Motor neuron (in vitro differentiated cells): ENCODE results near the gene CCR6. TPM values are rescaled to one million over a fixed set of nuclear protein-coding genes. Genes with fewer than 3 reads are reported as not detected.
"Not testable (repeated sequence)": the region's sequence is repeated elsewhere in the genome, so short reads cannot be mapped to it uniquely, and the experiment has no call there.

Experiments
- ATAC-seq, 8 experiments: fragments of 200-7000 bp; cut with Tn5 transposase; replicated peaks in 6 of 8; 2 replicates each; pipeline ENCODE4 v1.8.0; 2021; ENCODE audit warnings: mild to moderate bottlenecking in 8 of 8, moderate library complexity in 8 of 8
- H3K27ac ChIP-seq, 2 donors: fragments of 250-450 bp; sonication (Bioruptor Pico); 2 replicates each; pipeline ENCODE4 v1.9.0; 2021; ENCODE audit warnings: antibody characterized with exemption in 2 of 2, mild to moderate bottlenecking in 2 of 2, moderate library complexity in 1 of 2
- H3K4me1 ChIP-seq, 2 donors: fragments of 250-450 bp; sonication (Bioruptor Pico); replicated peaks in 1 of 2; 2 replicates each; pipeline ENCODE4 v1.6.1; 2021; ENCODE audit warnings: antibody characterized with exemption in 2 of 2, mild to moderate bottlenecking in 2 of 2, moderate library complexity in 1 of 2
- H3K4me3 ChIP-seq, 5 donors: fragments of 250-450 bp; sonication (Bioruptor Pico); 2 replicates each; pipeline ENCODE4 v1.9.0; 2021; ENCODE audit warnings: antibody characterized with exemption in 5 of 5, mild to moderate bottlenecking in 5 of 5, moderate library complexity in 4 of 5
- WGBS, 10 experiments: fragments of 450-650 bp; shearing (Covaris generic); methylation state at CpG; one replicate each; pipeline ENCODE4 v1.0.0; 2022; 5-methylcytosine and 5-hydroxymethylcytosine counted together
- in situ Hi-C, 9 experiments: fragments of 400-800 bp; cut with MboI; loops; one replicate each; pipeline ENCODE4 v1.15.0; 2021; ENCODE audit warnings: low sequenced_read_pairs in 9 of 9, low pct_unique_long_range_greater_than_20kb in 2 of 9; ENCODE audit not compliant: unreplicated experiment in 9 of 9
- total RNA-seq, 8 experiments: library from RNA; unstranded; fragments of 300-600 nt; gene quantifications; 2 replicates each; pipeline versions ENCODE4 v1.2.3 to v1.2.4, GENCODE V29; 2022

CCR6 gene
- total RNA-seq, 8 experiments from 2014 or later = 0.08 to 0.28 (median 0.21) TPM; not detected in 5

GRCh38 chr6:167153521-167153959 lies 30.6 kb downstream of the CCR6 start:
- 12 to 88% (median 48%) methylated on average over 3 to 13 of the region's 13 CpGs; no CpG with 5 or more reads in 2 of the 10 experiments for WGBS, 10 experiments
- in situ Hi-C loops = no loop called here
- Histone ChIP-seq H3K4me1 (no peaks in the 10 kb centered on the region), H3K4me3 (no peak overlapping the region), H3K27ac (no peak overlapping the region)
- ATAC-seq = peak in 3 of 8 experiments; percentile 20 to 42 (median 30)

GRCh38 chr6:167154291-167154690 lies 31.4 kb downstream of the CCR6 start:
- no peak for ATAC-seq
- no peaks in the 10 kb centered on the region for H3K4me1 ChIP-seq
- 35 to 100% (median 68%) methylated on average over 1 to 5 of the region's 9 CpGs; no CpG with 5 or more reads in 3 of the 10 experiments for WGBS, 10 experiments
- no peak overlapping the region for H3K4me3 ChIP-seq
- in situ Hi-C loops = no loop called here
- H3K27ac ChIP-seq = no peak overlapping the region

GRCh38 chr6:167154895-167155294 lies 32.0 kb downstream of the CCR6 start:
- 0 to 89% (median 60%) methylated on average over 1 to 2 of the region's 2 CpGs; no CpG with 5 or more reads in 2 of the 10 experiments for WGBS, 10 experiments
- Histone ChIP-seq H3K27ac (no peak overlapping the region), H3K4me1 (no peaks in the 10 kb centered on the region), H3K4me3 (no peak overlapping the region)
- ATAC-seq = no peak
- in situ Hi-C loops = no loop called here

- no peak for ATAC-seq
These were observed 34.5 kb downstream of the CCR6 start for GRCh38 chr6:167157414-167157813.

GRCh38 chr6:167157863-167158262 lies 35.0 kb downstream of the CCR6 start, which contains the start of gene GPR31:
Gene GPR31, minus strand, starts transcription at chr6:167157980. Its CDS starts 149 bp downstream, at chr6:167157831.
- H3K27ac ChIP-seq = no peak within 1 kb of the TSS
- ATAC-seq = no peak
- no peak within 1 kb of the TSS for H3K4me3 ChIP-seq
- WGBS, 10 experiments = 29 to 90% (median 73%) methylated on average over 1 to 4 of the region's 4 CpGs; no CpG with 5 or more reads in 4 of the 10 experiments
- in situ Hi-C loops = no loop called here
- peaks cover under 1 to 2% of the 10 kb centered on the region in 2 donors for H3K4me1 ChIP-seq

More at GRCh38 chr6:167157414-167157813, 34.5 kb downstream of the CCR6 start:
- Histone ChIP-seq H3K4me3 (no peak overlapping the region), H3K27ac (no peak overlapping the region), H3K4me1 (no peaks in the 10 kb centered on the region)
- 80 to 100% (median 94%) methylated on average over 1 to 12 of the region's 19 CpGs; no CpG with 5 or more reads in 5 of the 10 experiments for WGBS, 10 experiments
- in situ Hi-C loops = no loop called here

- H3K4me3 ChIP-seq = no peak overlapping the region
- WGBS, 10 experiments = 27 to 100% (median 75%) methylated on average over 1 to 5 of the region's 5 CpGs; no CpG with 5 or more reads in 2 of the 10 experiments
- in situ Hi-C loops = no loop called here
- peak in 3 of 8 experiments; percentile 88 to 98 (median 96) for ATAC-seq
- peaks cover 7 to 14% of the 10 kb centered on the region in 2 donors for H3K4me1 ChIP-seq
- no peak overlapping the region for H3K27ac ChIP-seq
These were observed 39.1 kb downstream of the CCR6 start for GRCh38 chr6:167161851-167162467.

GRCh38 chr6:167162591-167162990 lies 39.7 kb downstream of the CCR6 start:
- in situ Hi-C loops = no loop called here
- Histone ChIP-seq H3K4me3 (no peak overlapping the region), H3K27ac (no peak overlapping the region), H3K4me1 (peaks cover 7 to 14% of the 10 kb centered on the region in 2 donors)
- WGBS, 10 experiments = 40 to 100% (median 89%) methylated on average over 1 to 11 of the region's 12 CpGs; no CpG with 5 or more reads in 2 of the 10 experiments
- ATAC-seq = no peak

GRCh38 chr6:167163476-167164011 lies 40.6 kb downstream of the CCR6 start:
- H3K27ac ChIP-seq = no peak overlapping the region
- H3K4me3 ChIP-seq = no peak overlapping the region
- ATAC-seq = no peak
- in situ Hi-C loops = no loop called here
- H3K4me1 ChIP-seq = peaks cover 7 to 14% of the 10 kb centered on the region in 2 donors
- WGBS, 10 experiments = 0 to 75% (median 26%) methylated on average over 1 to 4 of the region's 9 CpGs; no CpG with 5 or more reads in 2 of the 10 experiments

GRCh38 chr6:167164261-167164660 lies 41.4 kb downstream of the CCR6 start:
- ATAC-seq = no peak
- Histone ChIP-seq H3K4me1 (peaks cover 7 to 14% of the 10 kb centered on the region in 2 donors), H3K4me3 (no peak overlapping the region), H3K27ac (no peak overlapping the region)
- in situ Hi-C loops = no loop called here
- WGBS, 10 experiments = 20 to 100% (median 83%) methylated on average over 1 to 3 of the region's 3 CpGs

- Histone ChIP-seq H3K27ac (no peak overlapping the region), H3K4me3 (no peak overlapping the region), H3K4me1 (peaks cover 7 to 14% of the 10 kb centered on the region in 2 donors)
- ATAC-seq = no peak
- in situ Hi-C loops = no loop called here
- 10 to 80% (median 18%) methylated on average over 1 to 2 of the region's 2 CpGs; no CpG with 5 or more reads in 3 of the 10 experiments for WGBS, 10 experiments
These were observed 43.1 kb downstream of the CCR6 start for GRCh38 chr6:167165858-167166471.

- no CpG with 5 or more reads among the region's 10 CpGs for WGBS, 10 experiments
- H3K4me3 ChIP-seq, in situ Hi-C loops, ATAC-seq, H3K27ac ChIP-seq: not testable (repeated sequence)
- H3K4me1 ChIP-seq = peaks cover 7 to 13% of the 10 kb centered on the region in 2 donors
These were observed 44.8 kb downstream of the CCR6 start for GRCh38 chr6:167167699-167168098.

- in situ Hi-C loops, ATAC-seq: not testable (repeated sequence)
- no CpG with 5 or more reads among the region's 16 CpGs for WGBS, 10 experiments
These were observed 45.4 kb downstream of the CCR6 start for GRCh38 chr6:167168296-167168695.

GRCh38 chr6:167169867-167170266 lies 47.0 kb downstream of the CCR6 start:
- H3K4me1 ChIP-seq, ATAC-seq, H3K27ac ChIP-seq, H3K4me3 ChIP-seq, in situ Hi-C loops: not testable (repeated sequence)
- no CpG with 5 or more reads among the region's 13 CpGs for WGBS, 10 experiments

More at GRCh38 chr6:167168296-167168695, 45.4 kb downstream of the CCR6 start:
- H3K27ac ChIP-seq, H3K4me3 ChIP-seq, H3K4me1 ChIP-seq: not testable (repeated sequence)
